ENCODE measurements around the gene KIAA1958.

- TF ChIP-seq CTCF (IDR thresholded peaks at IDR 0.05) (no peak), POLR2A (IDR thresholded peaks at IDR 0.05) (no peak)
Measured at GRCh38 chr9:112531666-112532282, 45.1 kb downstream of the KIAA1958 start.

All from esophagus squamous epithelium (tissue), 4 donors.